ENCODE results near the gene EIF4A3. TPM values are rescaled to one million over a fixed set of nuclear protein-coding genes. Genes with fewer than 3 reads are reported as not detected.
"Not testable (repeated sequence)": the region's sequence is repeated elsewhere in the genome, so short reads cannot be mapped to it uniquely, and the experiment has no call there.

Gene EIF4A3
- total RNA-seq, 1 donor from 2014 or later: 78.9 TPM

DNA sequence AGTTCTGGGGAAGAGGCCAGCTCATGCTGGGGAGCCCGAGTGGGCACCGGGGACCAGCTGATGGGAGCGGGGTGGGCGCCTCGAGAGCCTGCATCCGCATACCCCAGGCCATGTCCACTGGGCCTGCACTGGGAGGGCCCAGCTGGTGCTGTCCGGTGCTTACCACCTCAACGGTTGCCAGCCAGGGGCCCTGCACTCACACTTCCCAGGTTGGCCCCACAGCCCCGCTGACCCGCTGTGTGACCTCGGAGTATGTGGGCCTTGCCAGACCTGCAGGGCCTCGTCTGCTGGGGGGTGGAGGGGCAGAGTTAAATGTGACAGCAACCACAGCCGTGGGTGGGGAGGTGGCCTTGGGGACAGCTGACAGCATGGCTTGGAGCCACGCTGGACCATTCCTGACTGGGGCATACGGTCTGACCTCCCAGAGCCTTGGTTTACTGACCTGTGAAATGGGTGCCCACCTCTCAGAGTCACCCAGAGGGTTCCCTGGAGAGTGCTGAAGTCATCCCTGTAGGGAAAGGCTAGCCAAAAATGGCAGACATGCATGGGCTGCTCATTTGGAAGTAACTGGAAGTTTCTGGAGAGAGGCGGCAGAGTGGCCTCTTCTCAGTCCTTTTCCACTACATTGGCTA is 51.0 kb downstream of the EIF4A3 start:
- intact Hi-C loops (cut with DNase I): no loop called here
- Histone ChIP-seq H3K4me1 (no peaks in the 10 kb centered on the region), H3K27me3 (no peaks in the 10 kb centered on the region), H3K27ac (no peak overlapping the region), H3K9me3 (no peaks in the 10 kb centered on the region), H3K36me3 (no peaks in the 10 kb centered on the region), H3K4me3 (no peak overlapping the region)
- TF ChIP-seq, protein P1, sequence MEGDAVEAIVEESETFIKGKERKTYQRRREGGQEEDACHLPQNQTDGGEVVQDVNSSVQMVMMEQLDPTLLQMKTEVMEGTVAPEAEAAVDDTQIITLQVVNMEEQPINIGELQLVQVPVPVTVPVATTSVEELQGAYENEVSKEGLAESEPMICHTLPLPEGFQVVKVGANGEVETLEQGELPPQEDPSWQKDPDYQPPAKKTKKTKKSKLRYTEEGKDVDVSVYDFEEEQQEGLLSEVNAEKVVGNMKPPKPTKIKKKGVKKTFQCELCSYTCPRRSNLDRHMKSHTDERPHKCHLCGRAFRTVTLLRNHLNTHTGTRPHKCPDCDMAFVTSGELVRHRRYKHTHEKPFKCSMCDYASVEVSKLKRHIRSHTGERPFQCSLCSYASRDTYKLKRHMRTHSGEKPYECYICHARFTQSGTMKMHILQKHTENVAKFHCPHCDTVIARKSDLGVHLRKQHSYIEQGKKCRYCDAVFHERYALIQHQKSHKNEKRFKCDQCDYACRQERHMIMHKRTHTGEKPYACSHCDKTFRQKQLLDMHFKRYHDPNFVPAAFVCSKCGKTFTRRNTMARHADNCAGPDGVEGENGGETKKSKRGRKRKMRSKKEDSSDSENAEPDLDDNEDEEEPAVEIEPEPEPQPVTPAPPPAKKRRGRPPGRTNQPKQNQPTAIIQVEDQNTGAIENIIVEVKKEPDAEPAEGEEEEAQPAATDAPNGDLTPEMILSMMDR (IDR thresholded peaks at IDR 0.05): no peak
- DNase-seq (ENCODE audit: low spot score in 2 of 2): no peak

DNA sequence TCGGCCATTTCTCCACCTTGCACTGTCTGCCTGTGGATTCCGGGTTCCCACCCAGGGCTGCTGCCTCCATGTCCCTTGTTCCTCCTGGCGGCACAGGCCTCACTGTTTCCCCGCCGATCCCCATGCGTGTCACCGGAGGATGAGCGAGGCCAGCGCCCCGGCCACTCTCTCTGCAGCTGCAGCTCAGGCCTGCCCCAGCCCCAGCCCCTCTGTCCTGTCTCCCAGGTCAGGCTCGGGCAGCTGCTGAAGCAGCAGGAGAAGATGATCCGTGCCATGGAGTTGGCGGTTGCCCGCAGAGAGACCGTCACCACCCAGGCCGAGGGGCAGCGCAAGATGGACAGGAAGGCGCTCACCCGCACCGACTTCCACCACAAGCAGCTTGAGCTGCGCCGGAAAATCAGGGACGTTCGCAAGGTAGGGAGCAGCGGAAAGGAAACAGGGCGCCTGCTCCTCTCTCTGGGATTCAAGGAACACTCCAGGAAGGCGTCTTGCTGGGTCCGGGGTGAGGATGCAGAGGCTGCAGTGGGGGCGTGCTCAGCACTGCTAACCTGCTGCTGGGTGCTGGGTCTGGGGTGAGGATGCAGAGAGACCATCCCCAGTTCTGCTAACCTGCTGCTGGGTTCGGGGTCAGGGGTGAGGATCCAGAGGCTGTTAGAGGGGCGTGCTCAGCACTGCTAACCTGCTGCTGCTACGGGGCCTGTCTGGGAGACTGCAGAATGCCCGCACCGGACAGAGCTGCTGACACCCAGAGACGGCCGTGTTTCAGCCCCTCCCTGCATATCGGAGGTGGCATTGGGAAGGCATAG is 51.7 kb downstream of the EIF4A3 start:
- no peak for DNase-seq (ENCODE audit: low spot score in 2 of 2)
- Histone ChIP-seq H3K27me3 (no peaks in the 10 kb centered on the region), H3K4me1 (no peaks in the 10 kb centered on the region), H3K27ac (no peak overlapping the region), H3K4me3 (no peak overlapping the region), H3K36me3 (no peaks in the 10 kb centered on the region), H3K9me3 (no peaks in the 10 kb centered on the region)
- intact Hi-C loops (cut with DNase I): no loop called here
- TF ChIP-seq, protein P1 (IDR thresholded peaks at IDR 0.05): no peak

GRCh38 chr17:80092959-80093358 is 54.0 kb downstream of the EIF4A3 start:
- Histone ChIP-seq H3K4me1 (no peaks in the 10 kb centered on the region), H3K4me3 (no peak overlapping the region), H3K9me3 (no peaks in the 10 kb centered on the region), H3K27me3 (no peaks in the 10 kb centered on the region), H3K27ac (no peak overlapping the region), H3K36me3 (no peaks in the 10 kb centered on the region)
- no peak for DNase-seq (ENCODE audit: low spot score in 2 of 2)
- intact Hi-C loops (cut with DNase I): no loop called here
- TF ChIP-seq, protein P1 (IDR thresholded peaks at IDR 0.05): no peak

GRCh38 chr17:80091376-80091775 is 55.6 kb downstream of the EIF4A3 start:
- intact Hi-C loops (cut with DNase I): no loop called here
- no peak for DNase-seq (ENCODE audit: low spot score in 2 of 2)
- H3K36me3 ChIP-seq: no peaks in the 10 kb centered on the region
- TF ChIP-seq, protein P1 (IDR thresholded peaks at IDR 0.05): no peak
- H3K27me3 ChIP-seq: no peaks in the 10 kb centered on the region
- H3K27ac ChIP-seq: no peak overlapping the region
- no peaks in the 10 kb centered on the region for H3K4me1 ChIP-seq
- no peaks in the 10 kb centered on the region for H3K9me3 ChIP-seq
- no peak overlapping the region for H3K4me3 ChIP-seq

DNA sequence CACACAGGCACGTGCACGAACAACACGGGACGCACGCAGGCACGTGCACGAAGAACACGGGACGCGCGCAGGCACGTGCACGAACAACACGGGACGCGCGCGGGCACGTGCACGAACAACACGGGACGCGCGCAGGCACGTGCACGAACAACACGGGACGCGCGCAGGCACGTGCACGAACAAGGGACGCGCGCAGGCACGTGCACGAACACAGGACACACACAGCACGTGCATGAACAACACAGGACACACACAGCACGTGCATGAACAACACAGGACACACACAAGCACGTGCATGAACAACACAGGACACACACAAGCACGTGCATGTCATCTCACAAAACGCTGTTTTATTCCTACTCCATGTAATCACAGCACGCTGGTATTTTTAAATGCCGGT is 56.8 kb downstream of the EIF4A3 start:
- intact Hi-C loops (cut with DNase I); H3K4me3 ChIP-seq; H3K4me1 ChIP-seq; H3K36me3 ChIP-seq; H3K27me3 ChIP-seq; H3K27ac ChIP-seq; H3K9me3 ChIP-seq; DNase-seq (ENCODE audit: low spot score in 2 of 2): not testable (repeated sequence)

- TF ChIP-seq, protein P1 (IDR thresholded peaks at IDR 0.05): no peak
- H3K9me3 ChIP-seq: no peaks in the 10 kb centered on the region
- intact Hi-C loops (cut with DNase I): no loop called here
Measured at GRCh38 chr17:80089762-80090161, 57.2 kb downstream of the EIF4A3 start.

More at GRCh38 chr17:80089762-80090161, 57.2 kb downstream of the EIF4A3 start:
- no peak overlapping the region for H3K27ac ChIP-seq
- no peaks in the 10 kb centered on the region for H3K36me3 ChIP-seq
- no peak overlapping the region for H3K4me3 ChIP-seq
- H3K27me3 ChIP-seq: no peaks in the 10 kb centered on the region
- H3K4me1 ChIP-seq: no peaks in the 10 kb centered on the region
- DNase-seq (ENCODE audit: low spot score in 2 of 2): no peak
